Measurements from ENCODE around the gene GATA6. TPM values are rescaled to one million over a fixed set of nuclear protein-coding genes. Genes with fewer than 3 reads are reported as not detected.

The GATA6 gene
- total and polyA plus RNA-seq, 2 experiments from 2014 or later = 0.08 TPM; not detected in 1

DNA sequence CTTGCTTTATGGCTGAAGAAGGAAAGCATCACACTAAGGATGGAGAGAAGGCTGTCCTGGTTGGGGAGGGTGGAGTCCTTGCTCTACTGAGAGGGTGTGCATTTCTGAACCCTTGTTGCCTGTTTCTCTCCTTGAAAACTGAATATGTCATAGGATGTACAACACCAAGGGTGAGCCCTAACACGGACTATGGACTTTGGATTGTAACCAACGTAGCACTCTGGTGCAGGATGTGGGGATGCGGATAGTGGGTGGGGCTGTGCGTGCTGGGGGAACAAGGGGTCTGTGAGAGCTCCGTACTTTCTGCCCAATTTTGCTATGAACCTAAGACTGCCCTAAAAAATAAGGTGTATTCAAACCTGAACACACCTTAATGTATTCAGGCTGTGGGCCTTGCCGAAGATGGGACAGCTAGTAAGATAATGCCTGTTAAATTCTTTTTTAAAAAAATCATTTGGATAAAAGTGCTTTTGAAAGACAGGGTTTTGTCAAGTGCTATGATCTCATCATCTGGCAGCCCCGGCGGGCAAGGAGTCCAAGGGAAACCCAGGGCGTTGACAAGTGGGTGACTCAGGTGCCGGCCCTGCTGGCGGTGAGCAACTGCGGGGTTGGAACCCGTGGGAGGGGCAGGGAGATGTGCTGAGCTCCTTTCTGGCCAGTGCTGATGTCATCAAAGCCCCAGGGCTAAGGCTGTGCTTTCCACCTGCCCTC lies 54.0 kb downstream of the GATA6 start:
- TF ChIP-seq, protein P1, sequence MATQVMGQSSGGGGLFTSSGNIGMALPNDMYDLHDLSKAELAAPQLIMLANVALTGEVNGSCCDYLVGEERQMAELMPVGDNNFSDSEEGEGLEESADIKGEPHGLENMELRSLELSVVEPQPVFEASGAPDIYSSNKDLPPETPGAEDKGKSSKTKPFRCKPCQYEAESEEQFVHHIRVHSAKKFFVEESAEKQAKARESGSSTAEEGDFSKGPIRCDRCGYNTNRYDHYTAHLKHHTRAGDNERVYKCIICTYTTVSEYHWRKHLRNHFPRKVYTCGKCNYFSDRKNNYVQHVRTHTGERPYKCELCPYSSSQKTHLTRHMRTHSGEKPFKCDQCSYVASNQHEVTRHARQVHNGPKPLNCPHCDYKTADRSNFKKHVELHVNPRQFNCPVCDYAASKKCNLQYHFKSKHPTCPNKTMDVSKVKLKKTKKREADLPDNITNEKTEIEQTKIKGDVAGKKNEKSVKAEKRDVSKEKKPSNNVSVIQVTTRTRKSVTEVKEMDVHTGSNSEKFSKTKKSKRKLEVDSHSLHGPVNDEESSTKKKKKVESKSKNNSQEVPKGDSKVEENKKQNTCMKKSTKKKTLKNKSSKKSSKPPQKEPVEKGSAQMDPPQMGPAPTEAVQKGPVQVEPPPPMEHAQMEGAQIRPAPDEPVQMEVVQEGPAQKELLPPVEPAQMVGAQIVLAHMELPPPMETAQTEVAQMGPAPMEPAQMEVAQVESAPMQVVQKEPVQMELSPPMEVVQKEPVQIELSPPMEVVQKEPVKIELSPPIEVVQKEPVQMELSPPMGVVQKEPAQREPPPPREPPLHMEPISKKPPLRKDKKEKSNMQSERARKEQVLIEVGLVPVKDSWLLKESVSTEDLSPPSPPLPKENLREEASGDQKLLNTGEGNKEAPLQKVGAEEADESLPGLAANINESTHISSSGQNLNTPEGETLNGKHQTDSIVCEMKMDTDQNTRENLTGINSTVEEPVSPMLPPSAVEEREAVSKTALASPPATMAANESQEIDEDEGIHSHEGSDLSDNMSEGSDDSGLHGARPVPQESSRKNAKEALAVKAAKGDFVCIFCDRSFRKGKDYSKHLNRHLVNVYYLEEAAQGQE (IDR thresholded peaks at IDR 0.05; ENCODE audit: unreplicated experiment) = no peak
- TF ChIP-seq, protein P2, sequence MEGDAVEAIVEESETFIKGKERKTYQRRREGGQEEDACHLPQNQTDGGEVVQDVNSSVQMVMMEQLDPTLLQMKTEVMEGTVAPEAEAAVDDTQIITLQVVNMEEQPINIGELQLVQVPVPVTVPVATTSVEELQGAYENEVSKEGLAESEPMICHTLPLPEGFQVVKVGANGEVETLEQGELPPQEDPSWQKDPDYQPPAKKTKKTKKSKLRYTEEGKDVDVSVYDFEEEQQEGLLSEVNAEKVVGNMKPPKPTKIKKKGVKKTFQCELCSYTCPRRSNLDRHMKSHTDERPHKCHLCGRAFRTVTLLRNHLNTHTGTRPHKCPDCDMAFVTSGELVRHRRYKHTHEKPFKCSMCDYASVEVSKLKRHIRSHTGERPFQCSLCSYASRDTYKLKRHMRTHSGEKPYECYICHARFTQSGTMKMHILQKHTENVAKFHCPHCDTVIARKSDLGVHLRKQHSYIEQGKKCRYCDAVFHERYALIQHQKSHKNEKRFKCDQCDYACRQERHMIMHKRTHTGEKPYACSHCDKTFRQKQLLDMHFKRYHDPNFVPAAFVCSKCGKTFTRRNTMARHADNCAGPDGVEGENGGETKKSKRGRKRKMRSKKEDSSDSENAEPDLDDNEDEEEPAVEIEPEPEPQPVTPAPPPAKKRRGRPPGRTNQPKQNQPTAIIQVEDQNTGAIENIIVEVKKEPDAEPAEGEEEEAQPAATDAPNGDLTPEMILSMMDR (conservative IDR thresholded peaks at IDR 0.05; ENCODE audit: low read depth in 2 of 2) = no peak
- TF ChIP-seq ZNF114 (CRISPR knock-in tag; IDR thresholded peaks at IDR 0.05) (no peak), JUNB (IDR thresholded peaks at IDR 0.05; ENCODE audit: unreplicated experiment) (no peak), EZH2phosphoT487 (IDR thresholded peaks at IDR 0.05; ENCODE audit: unreplicated experiment) (no peak), EZH2 (IDR thresholded peaks at IDR 0.05; ENCODE audit: low read depth, unreplicated experiment) (no peak), POLR2AphosphoS5 (IDR thresholded peaks at IDR 0.05; ENCODE audit: low read depth) (no peak), ZNF331 (CRISPR knock-in tag; IDR thresholded peaks at IDR 0.05; ENCODE audit: low read depth) (no peak), STAT1 (IDR thresholded peaks at IDR 0.05; ENCODE audit: unreplicated experiment) (no peak)
- TF ChIP-seq, protein P3, sequence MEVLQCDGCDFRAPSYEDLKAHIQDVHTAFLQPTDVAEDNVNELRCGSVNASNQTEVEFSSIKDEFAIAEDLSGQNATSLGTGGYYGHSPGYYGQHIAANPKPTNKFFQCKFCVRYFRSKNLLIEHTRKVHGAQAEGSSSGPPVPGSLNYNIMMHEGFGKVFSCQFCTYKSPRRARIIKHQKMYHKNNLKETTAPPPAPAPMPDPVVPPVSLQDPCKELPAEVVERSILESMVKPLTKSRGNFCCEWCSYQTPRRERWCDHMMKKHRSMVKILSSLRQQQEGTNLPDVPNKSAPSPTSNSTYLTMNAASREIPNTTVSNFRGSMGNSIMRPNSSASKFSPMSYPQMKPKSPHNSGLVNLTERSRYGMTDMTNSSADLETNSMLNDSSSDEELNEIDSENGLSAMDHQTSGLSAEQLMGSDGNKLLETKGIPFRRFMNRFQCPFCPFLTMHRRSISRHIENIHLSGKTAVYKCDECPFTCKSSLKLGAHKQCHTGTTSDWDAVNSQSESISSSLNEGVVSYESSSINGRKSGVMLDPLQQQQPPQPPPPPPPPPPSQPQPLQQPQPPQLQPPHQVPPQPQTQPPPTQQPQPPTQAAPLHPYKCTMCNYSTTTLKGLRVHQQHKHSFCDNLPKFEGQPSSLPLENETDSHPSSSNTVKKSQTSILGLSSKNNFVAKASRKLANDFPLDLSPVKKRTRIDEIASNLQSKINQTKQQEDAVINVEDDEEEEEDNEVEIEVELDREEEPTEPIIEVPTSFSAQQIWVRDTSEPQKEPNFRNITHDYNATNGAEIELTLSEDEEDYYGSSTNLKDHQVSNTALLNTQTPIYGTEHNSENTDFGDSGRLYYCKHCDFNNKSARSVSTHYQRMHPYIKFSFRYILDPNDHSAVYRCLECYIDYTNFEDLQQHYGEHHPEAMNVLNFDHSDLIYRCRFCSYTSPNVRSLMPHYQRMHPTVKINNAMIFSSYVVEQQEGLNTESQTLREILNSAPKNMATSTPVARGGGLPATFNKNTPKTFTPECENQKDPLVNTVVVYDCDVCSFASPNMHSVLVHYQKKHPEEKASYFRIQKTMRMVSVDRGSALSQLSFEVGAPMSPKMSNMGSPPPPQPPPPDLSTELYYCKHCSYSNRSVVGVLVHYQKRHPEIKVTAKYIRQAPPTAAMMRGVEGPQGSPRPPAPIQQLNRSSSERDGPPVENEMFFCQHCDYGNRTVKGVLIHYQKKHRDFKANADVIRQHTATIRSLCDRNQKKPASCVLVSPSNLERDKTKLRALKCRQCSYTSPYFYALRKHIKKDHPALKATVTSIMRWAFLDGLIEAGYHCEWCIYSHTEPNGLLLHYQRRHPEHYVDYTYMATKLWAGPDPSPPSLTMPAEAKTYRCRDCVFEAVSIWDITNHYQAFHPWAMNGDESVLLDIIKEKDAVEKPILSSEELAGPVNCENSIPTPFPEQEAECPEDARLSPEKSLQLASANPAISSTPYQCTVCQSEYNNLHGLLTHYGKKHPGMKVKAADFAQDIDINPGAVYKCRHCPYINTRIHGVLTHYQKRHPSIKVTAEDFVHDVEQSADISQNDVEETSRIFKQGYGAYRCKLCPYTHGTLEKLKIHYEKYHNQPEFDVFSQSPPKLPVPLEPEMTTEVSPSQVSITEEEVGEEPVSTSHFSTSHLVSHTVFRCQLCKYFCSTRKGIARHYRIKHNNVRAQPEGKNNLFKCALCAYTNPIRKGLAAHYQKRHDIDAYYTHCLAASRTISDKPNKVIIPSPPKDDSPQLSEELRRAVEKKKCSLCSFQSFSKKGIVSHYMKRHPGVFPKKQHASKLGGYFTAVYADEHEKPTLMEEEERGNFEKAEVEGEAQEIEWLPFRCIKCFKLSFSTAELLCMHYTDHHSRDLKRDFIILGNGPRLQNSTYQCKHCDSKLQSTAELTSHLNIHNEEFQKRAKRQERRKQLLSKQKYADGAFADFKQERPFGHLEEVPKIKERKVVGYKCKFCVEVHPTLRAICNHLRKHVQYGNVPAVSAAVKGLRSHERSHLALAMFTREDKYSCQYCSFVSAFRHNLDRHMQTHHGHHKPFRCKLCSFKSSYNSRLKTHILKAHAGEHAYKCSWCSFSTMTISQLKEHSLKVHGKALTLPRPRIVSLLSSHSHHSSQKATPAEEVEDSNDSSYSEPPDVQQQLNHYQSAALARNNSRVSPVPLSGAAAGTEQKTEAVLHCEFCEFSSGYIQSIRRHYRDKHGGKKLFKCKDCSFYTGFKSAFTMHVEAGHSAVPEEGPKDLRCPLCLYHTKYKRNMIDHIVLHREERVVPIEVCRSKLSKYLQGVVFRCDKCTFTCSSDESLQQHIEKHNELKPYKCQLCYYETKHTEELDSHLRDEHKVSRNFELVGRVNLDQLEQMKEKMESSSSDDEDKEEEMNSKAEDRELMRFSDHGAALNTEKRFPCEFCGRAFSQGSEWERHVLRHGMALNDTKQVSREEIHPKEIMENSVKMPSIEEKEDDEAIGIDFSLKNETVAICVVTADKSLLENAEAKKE (CRISPR knock-in tag; IDR thresholded peaks at IDR 0.05) = no peak
- TF ChIP-seq, protein P4, sequence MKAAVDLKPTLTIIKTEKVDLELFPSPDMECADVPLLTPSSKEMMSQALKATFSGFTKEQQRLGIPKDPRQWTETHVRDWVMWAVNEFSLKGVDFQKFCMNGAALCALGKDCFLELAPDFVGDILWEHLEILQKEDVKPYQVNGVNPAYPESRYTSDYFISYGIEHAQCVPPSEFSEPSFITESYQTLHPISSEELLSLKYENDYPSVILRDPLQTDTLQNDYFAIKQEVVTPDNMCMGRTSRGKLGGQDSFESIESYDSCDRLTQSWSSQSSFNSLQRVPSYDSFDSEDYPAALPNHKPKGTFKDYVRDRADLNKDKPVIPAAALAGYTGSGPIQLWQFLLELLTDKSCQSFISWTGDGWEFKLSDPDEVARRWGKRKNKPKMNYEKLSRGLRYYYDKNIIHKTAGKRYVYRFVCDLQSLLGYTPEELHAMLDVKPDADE (IDR thresholded peaks at IDR 0.05) = no peak
- no peaks in the 10 kb centered on the region for H3K36me3 Mint-ChIP-seq (ENCODE audit: low read depth)
- DNase-seq (ENCODE audit: low spot score) = peak; percentile 36
- no peak overlapping the region for H3K4me2 ChIP-seq
- no peaks in the 10 kb centered on the region for H3K79me2 ChIP-seq (replicated peaks; ENCODE audit: insufficient read depth)
- H2AFZ ChIP-seq = no peak overlapping the region
- peaks cover 8% of the 10 kb centered on the region; the same call in 1 of the 2 replicates for H3K4me1 ChIP-seq (ENCODE audit: insufficient read depth)
- no peak overlapping the region for H3K4me3 ChIP-seq
- peaks cover 30% of the 10 kb centered on the region for H3K27me3 ChIP-seq (ENCODE audit: insufficient read depth)
- H3K27ac ChIP-seq (ENCODE audit: low read depth) = no peak overlapping the region
- peak; percentile 79 for ATAC-seq
- peaks cover 8% of the 10 kb centered on the region; the same call in 2 of the 3 replicates for H3K4me1 Mint-ChIP-seq
- H3K27ac Mint-ChIP-seq = no peak overlapping the region
- no peaks in the 10 kb centered on the region for H3F3A ChIP-seq (replicated peaks; ENCODE audit: low read depth)
- H3K9me3 Mint-ChIP-seq = no peaks in the 10 kb centered on the region; the same call in 2 of the 3 replicates
- H3K27me3 Mint-ChIP-seq (ENCODE audit: insufficient read depth, low read depth, poor library complexity) = peaks cover 22% of the 10 kb centered on the region
- H3K9me2 ChIP-seq (ENCODE audit: insufficient read depth) = no peaks in the 10 kb centered on the region
- no peaks in the 10 kb centered on the region; the same call in 1 of the 2 replicates for H4K20me1 ChIP-seq (replicated peaks; ENCODE audit: insufficient read depth)
- H3K4me3 Mint-ChIP-seq = no peak overlapping the region
- H3K36me3 ChIP-seq (ENCODE audit: insufficient read depth) = no peaks in the 10 kb centered on the region
